DMS153 treated with DMSO at 0.1 percent for 48 hours (cell line): ENCODE measurements around the gene OR1L8.
"Not testable (repeated sequence)": the region's sequence is repeated elsewhere in the genome, so short reads cannot be mapped to it uniquely, and the experiment has no call there.

Experiments used
- DNase-seq: peaks from one replicate; lab custom pipeline; 2025; ENCODE audit not compliant: unreplicated experiment; lab: John Stamatoyannopoulos, UW

The OR1L8 gene, protein sequence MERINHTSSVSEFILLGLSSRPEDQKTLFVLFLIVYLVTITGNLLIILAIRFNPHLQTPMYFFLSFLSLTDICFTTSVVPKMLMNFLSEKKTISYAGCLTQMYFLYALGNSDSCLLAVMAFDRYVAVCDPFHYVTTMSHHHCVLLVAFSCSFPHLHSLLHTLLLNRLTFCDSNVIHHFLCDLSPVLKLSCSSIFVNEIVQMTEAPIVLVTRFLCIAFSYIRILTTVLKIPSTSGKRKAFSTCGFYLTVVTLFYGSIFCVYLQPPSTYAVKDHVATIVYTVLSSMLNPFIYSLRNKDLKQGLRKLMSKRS

DNA sequence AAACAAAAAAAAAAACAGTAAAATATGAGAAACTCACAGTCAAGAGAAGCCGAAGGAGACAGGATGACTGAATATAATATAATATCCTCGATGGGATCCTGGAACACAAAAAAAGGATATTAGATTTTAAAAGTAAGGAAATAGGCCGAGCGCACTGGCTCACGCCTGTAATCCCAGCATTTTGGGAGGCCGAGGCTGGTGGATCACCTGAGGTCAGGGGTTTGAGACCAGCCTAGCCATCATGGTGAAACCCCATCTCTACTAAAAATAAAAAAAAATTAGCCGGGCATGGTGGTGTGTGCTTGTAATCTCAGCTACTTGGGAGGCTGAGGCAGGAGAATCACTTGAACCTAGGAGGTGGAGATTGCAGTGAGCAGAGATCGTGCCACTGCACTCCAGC lies at the start of gene OR1L8:
TSS of gene OR1L8 (minus strand) at position 101 of the 400 bp plus-strand sequence. CDS start 14,907 bp downstream, outside the sequence.
- DNase-seq: not testable (repeated sequence)

DNA sequence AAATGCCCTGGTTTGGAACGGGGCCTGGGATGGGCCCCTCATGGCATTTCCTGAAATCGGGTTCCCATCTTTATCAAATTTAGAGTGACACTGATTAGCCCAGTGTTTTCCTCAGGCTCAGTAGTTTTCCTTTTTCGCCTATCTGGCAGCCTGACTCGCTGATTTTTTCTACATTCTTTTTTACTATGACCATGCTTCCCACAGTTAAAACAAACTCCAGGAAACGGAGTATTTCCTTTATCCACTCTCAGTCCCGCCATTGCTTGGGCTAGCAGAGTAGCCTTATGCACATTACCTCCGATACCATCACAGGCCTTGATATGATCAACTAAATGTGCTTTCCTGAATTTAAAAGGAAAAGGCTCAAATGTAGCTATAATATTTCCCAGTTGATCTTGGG lies 36.8 kb upstream of the OR1L8 start:
- no peak for DNase-seq

DNA sequence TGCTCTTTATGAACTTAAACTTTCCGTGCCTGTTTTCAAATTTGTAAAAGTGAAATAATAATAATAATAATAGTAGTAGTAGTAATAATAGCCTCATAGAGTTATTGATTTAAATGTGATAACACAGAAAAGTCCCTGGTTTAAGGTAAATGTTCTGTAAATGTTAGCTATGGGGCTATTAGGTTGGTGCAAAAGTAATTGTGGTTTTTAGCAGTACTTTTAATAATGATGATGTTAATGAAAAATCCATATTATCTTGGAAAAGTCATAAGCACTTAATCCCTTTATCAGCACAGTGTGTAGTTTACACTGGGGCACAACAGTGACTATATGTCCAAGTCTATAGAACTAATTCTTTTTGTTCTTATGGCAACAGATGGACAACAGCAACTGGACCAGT lies 31.2 kb upstream of the OR1L8 start, which contains the start of gene OR1Q1:
TSS of gene OR1Q1 (plus strand) at position 377 of the 400 bp plus-strand sequence. CDS start at position 377, 0 bp downstream.
- DNase-seq: no peak

DNA sequence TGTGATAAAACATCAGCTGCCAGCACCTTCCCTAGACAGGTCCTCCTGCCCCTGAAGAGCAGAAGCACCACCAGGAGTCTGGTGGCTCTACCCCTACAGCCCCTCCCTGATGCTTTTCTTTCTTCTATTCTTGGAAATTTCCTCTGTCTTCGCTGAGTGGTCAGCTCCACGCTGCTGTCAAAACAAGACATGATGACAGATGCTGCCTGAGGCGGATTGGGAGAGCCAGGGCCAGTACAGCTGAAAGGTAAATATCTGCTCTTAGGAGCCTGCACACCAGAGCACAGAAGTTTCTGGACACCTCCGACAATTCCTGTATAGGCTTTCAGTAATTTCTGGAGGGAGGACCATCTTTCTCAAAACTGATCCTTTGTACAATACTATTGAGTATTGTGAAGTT lies 26.6 kb upstream of the OR1L8 start:
- DNase-seq: no peak

DNA sequence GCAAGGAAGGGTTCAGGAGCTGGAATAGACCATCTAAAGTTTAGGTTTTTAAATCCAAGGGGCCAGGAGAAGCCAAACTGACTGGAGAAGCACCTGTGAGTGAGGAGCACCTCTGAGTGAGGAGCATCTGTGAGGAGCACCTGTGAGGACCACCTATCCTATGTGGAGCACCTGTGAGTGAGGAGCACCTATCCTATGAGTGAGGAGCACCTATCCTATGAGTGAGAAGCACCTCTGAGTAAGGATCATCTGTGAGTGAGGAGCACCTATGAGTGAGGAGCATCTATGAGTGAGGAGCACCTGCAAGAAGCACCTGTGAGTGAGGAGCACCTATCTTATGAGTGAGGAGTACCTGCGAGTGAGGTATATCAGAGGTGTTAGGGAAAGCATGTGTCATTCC lies 23.4 kb upstream of the OR1L8 start:
- no peak for DNase-seq

DNA sequence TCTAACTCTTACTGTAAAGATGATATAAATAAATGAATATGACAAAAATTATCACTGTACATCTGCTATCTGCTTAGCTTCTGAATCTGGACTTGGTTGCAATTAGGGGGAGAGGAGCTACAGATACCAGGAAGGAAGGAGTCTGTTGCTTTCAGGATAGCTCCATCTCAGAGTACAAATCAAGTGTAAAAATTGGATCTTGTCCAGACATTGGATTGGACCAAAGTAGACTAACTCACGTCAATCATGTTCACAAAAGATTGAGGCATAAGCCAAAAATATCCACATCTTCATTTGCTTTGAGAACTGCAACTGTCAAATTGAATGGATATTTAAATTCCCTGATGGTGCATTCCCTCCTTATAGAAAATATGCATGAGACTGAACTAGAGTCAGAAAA lies 22.5 kb upstream of the OR1L8 start:
- no peak for DNase-seq

DNA sequence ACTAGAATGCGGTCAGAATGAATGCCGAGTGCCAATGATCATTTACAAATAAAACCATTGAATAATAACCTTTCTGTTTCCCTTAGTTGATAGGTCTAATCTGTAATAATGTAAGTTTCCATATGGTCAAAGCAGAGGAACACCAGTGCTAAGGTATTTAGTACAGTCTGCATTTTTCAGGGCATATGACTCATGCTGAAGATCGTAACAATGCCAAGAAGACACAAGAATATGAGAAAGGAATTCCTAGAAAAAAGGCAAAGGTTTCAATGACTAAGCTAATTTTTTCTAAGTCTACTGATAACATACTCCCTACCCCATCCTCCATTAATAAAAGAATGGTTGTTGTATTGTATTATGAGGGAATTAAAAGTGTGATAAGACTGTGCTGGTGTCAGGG lies 2.8 kb downstream of the OR1L8 start:
- DNase-seq: no peak

DNA sequence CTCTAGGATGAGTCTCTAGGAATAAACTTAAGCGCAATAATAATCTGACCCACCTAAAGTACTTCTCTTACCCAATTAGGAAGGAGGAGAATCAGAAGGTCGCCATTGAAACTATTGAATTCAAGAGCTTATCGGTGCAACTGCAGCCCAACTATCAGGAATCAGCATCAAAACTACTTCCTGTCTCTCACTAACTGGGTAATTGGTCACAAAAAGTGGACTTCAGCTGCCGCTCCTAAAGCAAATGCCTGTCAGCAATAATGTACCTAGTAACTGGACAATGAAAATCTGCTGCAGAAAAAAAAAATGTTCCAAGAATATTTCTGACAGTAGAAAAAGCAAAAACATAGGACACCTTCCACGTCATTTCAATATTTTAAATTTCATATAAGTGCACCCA lies 3.3 kb downstream of the OR1L8 start:
- no peak for DNase-seq

DNA sequence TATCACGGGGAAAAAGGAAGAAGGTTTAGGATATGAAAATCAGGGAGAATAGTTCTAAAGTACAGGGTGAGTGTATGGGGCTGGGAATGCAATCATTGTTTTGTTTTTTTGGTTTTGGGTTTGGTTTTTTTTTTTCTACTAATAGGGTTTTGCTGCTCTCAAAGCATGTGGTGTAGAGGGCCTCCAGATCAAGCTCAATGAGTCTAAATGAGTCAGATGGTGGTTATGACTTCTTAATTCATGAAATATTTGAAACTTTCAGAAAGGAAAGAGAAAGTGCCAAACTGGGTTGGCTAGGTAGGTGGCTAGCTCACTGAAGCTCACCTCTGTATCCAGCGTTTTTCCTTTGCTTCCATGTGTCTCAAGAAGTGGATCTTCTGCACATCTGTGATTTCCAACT lies 10.7 kb downstream of the OR1L8 start:
- no peak for DNase-seq

DNA sequence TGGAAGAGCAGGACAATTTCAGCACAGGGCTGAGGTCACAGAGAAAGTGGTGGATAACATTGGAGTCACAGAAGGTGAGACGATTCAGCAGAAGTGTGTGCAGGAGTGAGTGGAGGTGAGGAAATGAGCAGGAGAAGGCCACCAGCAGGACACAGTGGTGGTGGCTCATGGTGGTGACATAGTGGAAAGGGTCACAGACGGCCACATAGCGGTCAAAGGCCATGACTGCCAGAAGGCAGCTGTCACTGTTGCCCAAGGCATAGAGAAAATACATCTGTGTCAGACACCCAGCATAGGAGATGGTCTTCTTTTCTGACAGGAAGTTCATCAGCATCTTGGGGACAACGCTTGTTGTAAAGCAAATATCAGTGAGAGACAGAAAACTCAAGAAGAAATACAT lies 15.3 kb downstream of the OR1L8 start:
- DNase-seq: no peak

DNA sequence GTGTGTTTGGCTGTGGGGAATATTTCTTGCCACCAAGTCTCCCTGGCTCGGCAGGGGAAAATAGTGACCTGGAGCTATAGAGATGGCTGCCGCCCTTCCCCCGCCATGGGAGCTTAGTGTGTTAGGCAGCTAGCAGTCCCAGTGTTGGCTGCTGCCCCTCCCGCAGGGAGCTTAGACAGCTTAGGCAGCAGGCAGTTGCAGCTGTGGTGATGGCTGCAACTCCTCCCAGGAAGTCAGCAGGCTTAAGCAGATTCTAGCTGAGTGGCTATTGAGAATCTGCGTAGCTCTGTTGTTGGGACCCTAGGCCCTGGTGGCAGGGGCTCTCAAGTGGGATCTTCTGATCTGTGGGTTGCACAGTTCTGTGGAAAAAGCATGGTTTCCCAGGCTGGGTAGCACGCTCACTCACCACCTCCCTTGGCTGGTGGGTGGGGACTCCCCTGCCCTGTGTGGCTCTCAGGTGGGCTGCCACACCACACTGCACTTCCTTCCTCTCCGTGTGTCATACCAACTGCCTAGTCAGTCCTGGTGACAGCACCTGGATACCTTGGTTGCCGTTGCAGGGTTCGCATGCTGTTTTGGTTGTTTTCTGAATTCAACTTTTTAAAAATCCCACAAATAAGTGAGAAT lies 20.9 kb downstream of the OR1L8 start:
- no peak for DNase-seq

DNA sequence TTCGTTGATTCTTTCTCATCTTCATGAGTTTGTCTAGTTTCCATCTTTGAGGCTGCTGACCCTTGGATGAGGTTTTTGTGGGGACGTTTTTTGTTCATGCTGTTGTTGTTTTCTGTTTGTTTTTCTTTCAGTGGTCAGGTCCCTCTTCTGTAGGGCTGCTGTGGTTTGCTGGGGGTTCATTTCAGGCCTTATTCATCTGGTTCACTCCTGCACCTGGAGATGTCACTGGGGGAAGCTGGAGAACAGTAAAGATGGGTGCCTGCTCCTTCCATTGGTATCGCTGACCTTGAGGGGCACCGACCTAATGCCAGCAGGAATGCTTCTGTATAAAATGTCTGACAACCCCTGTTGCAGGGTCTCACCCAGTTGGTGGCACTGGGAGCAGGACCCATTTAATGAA lies 21.7 kb downstream of the OR1L8 start:
- DNase-seq: no peak

DNA sequence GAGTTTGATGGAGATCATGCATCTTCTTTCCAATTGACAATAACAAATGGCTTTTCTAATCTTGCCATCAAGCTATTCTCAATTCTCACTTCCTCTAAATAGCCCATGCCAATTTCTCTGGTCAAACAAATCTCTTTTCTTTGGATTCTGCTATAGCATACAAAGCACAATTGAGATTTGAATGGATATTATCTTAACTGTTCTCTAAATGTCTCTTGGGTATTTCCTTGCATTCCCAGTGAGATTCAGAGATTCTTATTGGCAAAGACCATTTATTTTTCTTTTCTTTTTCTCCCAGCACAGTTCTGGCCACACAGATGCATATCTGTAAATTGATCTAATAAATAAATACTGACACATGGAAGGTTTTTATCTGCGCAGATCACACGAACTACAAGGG lies 30.4 kb downstream of the OR1L8 start, which contains the start of gene OR1N2:
TSS of gene OR1N2 (plus strand) at position 301 of the 400 bp plus-strand sequence. CDS start 100 bp downstream, outside the sequence.
- no peak for DNase-seq

DNA sequence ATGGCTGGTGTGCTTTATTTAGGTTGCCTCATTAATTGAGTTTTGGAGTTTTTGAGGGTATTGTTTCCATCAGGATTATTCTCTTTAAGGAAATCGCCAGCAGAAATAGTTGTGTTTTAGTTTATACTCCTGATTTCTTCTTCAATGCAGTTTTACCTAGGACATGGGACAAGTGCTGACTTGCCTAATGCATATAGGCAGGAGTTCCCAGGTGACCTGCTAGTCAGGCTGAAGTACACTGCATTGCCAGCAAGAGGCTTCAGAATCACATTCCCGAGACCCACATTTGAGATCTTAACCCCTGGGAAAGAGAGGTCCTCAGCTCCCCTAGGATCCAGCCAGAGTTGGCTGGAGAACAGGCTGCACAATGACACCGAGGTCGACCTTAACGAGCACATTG lies 31.8 kb downstream of the OR1L8 start:
- DNase-seq: no peak

DNA sequence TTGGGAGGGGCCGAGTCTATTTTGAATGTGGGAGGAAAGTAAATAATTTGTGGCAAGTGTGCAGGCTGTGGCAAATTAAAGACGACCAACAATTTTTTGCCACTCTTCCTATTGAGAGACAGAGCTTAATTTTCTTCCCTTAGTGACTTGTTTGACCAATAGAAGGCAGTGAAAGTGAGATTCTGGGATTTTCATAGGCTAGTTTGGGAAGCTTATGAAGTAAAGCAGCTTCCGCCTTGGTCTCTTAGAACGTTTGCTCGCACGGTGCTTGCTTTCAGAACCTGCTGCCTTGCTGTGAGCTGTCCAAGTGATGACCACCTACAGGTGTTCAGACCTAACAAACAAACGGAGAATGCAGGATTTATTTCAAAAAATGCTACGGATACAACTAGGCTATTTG lies 37.0 kb downstream of the OR1L8 start:
- no peak for DNase-seq

DNA sequence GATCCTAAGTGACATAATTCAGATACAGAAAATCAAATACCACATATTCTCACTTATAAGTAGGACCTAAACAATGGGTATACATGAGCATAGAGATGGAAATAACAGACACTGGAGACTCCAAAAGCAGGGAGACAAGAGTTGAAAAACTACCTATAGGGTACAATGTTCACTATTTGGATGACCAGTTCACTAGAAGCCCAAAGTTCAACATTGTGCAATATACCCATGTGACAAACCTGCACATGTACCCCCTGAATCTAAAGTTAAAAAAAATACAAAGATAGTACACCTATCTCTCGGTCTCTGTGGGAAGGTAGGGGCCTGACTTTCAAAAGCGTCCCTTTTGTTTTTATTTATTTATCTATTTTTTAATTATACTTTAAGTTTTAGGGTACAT lies 44.4 kb downstream of the OR1L8 start:
- DNase-seq: no peak

DNA sequence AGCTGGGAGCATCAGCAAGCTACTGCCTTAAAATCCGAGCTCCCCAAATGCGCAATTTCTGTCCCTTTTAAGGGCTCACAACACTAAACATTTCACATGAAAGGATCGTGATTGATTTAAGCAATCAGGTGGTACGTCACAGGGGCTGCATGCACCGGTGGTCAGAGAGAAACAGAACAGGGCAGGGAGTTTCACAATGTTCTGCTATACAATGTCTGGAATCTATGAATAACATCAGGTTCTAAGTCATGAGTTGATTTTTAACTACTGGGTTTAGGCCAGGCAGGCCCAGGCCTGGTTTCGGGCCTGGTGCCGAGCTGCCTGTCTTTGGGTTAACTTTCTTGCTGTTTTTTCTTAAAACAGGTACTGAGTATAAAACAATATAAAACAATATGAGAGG lies 46.1 kb downstream of the OR1L8 start:
- not testable (repeated sequence) for DNase-seq

DNA sequence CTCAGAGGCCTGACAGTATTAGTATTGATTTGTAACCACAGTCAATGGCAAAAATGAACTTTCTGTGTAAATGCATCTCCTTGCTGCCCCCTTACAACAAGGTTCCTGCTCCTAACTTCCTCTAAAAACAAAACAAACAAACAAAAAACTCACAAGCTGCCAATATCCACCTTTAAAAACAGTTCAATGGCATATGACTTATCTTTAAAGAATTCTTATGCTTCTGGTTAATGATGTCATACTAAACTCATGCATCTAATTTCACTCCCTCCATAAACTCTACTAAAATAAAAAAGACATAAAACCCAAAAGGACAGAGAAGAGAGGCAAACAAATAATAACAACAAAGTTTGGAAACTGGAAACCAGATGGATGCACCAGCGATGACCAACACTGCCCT lies 47.0 kb downstream of the OR1L8 start:
- no peak for DNase-seq

DNA sequence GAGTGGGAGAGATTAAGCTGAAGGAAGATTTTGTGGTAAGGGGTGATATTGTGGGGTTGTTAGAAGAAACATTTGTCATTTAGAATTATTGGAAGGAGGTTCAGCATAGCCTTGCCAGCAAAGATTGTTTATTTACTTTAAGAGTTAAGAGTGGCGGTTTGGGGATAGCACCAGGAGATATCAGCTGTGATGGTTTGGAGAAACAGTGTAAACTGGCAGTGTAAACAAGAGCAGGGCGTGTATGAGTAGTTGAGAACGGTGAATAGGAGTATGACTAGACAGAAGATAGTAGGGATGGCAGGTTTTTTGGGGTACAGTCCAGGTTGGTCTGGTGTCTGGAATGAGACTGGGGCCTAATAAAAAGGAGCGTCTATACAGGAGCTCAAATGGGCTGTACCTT lies 52.0 kb downstream of the OR1L8 start:
- not testable (repeated sequence) for DNase-seq

DNA sequence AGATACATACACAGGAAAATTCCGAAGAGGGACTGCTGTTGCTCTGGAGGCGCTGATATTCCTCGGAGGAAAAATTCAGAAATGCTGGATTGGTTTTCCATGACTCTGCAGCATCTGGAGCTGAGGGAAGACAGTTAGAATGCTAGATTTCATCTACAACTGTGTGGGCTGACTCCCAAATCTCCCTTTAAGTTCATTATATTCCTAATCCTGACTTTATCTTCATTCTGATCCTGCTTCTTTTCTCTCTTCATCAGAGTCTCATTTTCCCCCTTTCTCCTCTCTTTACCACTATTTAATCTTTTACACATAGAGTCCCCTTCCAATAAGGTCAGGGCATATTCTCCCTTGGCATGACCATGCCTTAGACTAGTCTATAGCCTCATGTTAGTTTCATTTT lies 56.0 kb downstream of the OR1L8 start, which contains the start of gene OR1N1:
TSS of gene OR1N1 (minus strand) at position 101 of the 400 bp plus-strand sequence. CDS start at position 101, 0 bp downstream.
- no peak for DNase-seq

DNA sequence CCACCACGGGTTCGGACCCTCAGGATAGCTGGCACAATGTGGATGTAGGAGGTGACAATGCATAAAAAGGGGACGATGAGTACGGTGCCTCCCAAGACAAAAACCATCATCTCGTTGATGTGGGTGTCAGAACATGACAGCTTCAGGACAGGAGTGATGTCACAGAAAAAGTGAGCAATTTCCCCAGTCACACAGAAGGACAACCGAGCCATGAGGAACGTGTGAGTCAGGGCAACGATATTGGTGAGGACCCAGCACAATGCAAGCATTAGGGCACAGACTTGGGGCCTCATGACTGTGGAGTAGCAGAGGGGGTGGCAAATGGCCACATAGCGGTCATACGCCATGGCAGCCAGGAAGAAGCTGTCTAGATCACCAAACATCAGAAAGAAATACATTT lies 56.6 kb downstream of the OR1L8 start:
- DNase-seq: no peak

DNA sequence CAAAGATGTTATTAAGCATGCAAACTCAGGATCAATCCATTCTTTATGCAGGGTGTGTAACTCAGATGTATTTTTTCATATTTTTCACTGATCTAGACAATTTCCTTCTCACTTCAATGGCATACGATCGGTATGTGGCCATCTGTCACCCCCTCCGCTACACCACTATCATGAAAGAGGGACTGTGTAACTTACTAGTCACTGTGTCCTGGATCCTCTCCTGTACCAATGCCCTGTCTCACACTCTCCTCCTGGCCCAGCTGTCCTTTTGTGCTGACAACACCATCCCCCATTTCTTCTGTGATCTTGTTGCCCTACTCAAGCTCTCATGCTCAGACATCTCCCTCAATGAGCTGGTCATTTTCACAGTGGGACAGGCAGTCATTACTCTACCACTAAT lies 63.8 kb downstream of the OR1L8 start:
- DNase-seq: no peak
